GM18502 (cell line): ENCODE results near the gene SLC12A2.

ENCODE experiments used
- ATAC-seq: cut with Tn5 transposase; IDR thresholded peaks from one replicate; pipeline ENCODE4 v1.9.1; 2021; ENCODE audit warnings: mild to moderate bottlenecking; ENCODE audit not compliant: unreplicated experiment, poor library complexity

Gene SLC12A2

GRCh38 chr5:128216285-128216684 lies 132.7 kb downstream of the SLC12A2 start:
- no peak for ATAC-seq

- ATAC-seq = no peak
These were observed 133.4 kb downstream of the SLC12A2 start for GRCh38 chr5:128216860-128217531.

- ATAC-seq = no peak
These were observed 137.3 kb downstream of the SLC12A2 start for GRCh38 chr5:128220841-128221240.

DNA sequence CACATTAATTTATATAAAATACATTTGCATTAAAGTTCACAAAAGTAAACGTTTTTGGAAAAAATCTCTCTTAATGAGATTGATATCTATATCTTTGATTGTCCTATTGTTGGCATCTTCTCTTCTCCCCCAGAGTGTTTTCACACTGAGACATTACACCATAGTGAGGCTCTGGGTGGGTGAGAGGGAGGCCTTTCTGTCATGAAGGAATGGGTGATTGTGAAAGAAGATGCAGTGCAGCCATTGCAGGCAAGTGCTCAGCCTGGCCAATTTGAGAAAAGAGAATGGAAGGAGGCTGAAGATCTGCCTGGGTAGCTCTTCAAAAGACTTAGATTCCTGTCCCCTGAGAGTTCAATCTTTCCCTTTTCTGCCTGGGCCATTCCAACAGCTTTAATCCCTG lies 140.8 kb downstream of the SLC12A2 start:
- no peak for ATAC-seq

DNA sequence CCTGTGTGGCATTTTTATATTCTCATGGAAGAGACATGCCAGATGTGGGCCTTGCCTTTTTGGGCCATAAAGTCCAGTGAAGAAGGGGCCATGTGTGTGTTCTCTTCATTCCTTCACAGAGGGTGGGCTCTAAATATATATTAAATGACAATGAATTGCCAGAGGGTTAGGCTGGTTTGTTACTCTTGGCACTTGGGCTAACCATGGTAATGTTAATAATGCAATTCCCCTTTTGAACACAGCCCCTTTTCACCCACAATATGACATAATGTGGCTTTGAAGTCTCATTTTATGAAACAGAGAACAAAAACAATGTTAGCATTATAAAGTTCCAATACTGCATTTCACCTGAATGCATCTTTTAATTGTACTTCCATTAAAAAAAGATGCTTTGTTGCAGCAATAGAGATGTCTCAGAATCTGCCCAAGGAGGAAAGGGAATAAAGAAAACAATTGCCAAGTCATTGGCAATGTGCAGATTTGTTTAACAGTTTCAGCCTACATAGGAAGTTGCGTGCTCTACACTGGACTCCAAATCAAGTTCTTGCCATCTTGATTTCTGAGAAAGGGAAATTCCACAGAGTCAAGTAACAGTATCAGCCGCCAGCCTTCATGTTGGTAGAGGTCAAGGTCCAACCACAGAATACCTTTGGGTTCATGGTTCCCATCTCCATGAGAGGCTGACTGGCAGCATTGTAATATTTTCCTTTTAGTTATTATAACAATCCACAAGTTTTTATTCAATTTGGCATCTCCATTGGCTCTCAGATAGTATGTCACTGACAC lies 141.9 kb downstream of the SLC12A2 start:
- ATAC-seq = no peak

- ATAC-seq = no peak
These were observed 144.4 kb downstream of the SLC12A2 start for GRCh38 chr5:128228008-128228407.

GRCh38 chr5:128228521-128228920 lies 145.0 kb downstream of the SLC12A2 start:
- ATAC-seq = no peak

- no peak for ATAC-seq
These were observed 151.5 kb downstream of the SLC12A2 start for GRCh38 chr5:128234928-128235641.

DNA sequence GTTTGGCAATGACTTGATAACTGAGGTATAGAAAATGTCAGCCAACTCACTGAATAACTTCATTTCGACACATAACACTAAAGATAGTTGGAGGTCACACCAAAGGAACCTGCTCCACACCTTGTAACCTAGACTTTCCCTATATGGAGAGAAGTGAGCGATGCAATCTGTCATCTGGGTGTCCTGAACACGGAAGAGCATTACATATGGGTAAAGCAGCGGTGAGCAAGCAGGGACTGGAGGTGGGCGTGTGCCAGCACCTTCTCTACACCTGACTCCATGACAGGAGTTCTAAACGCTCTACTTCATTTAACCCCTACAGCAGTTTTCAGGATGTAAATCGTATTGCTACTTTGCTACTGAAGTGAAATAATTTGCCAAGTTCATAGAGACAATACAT lies 152.8 kb downstream of the SLC12A2 start:
- ATAC-seq = no peak

GRCh38 chr5:128237000-128237399 lies 153.4 kb downstream of the SLC12A2 start:
- ATAC-seq = no peak

GRCh38 chr5:128237546-128237945 lies 154.0 kb downstream of the SLC12A2 start:
- ATAC-seq = no peak
